Measurements from ENCODE around the gene OR52N5.

GRCh38 chr11:5818245-5818886 is 35.2 kb upstream of the OR52N5 start:
- no peak for TF ChIP-seq POLR2AphosphoS5 (IDR thresholded peaks at IDR 0.05; ENCODE audit: low read depth, low read length)
- TF ChIP-seq FOXJ3 (CRISPR knock-in tag; IDR thresholded peaks at IDR 0.05), result no peak
- no peak for TF ChIP-seq SMC3 (IDR thresholded peaks at IDR 0.05; ENCODE audit: low read depth, low read length)
- no peak for TF ChIP-seq RAD21 (IDR thresholded peaks at IDR 0.05; ENCODE audit: low read length)
- no peak for TF ChIP-seq CTCF (IDR thresholded peaks at IDR 0.05)
- no peak for TF ChIP-seq EP300 (IDR thresholded peaks at IDR 0.05; ENCODE audit: borderline replicate concordance in 1 of 2, low read depth in 1 of 2, low read length in 1 of 2)
- TF ChIP-seq USF2 (IDR thresholded peaks at IDR 0.05; ENCODE audit: borderline replicate concordance, low read depth, low read length), result no peak
- no peak for TF ChIP-seq REST (IDR thresholded peaks at IDR 0.05; ENCODE audit: low read depth, low read length)
- TF ChIP-seq ELF1 (IDR thresholded peaks at IDR 0.05), result no peak
